Measurements from ENCODE around the gene TGFB3.
"Not testable (repeated sequence)": the region's sequence is repeated elsewhere in the genome, so short reads cannot be mapped to it uniquely, and the experiment has no call there.

Gene TGFB3

GRCh38 chr14:75981426-75982265, at the start of gene TGFB3:
Gene TGFB3, minus strand, starts transcription at chr14:75981995. Its CDS starts 1,102 bp downstream, at chr14:75980893.
- peak; percentile 38 for DNase-seq (ENCODE audit: low read depth)

- DNase-seq (ENCODE audit: low read depth) = no peak
Observed at GRCh38 chr14:76024211-76024907, 42.6 kb upstream of the TGFB3 start.

- no peak for DNase-seq (ENCODE audit: low read depth)
Observed at GRCh38 chr14:76023757-76024156, 42.0 kb upstream of the TGFB3 start.

- DNase-seq (ENCODE audit: low read depth) = no peak
Observed at GRCh38 chr14:76022991-76023390, 41.2 kb upstream of the TGFB3 start.

GRCh38 chr14:76019676-76020075, 37.9 kb upstream of the TGFB3 start:
- no peak for DNase-seq (ENCODE audit: low read depth)

GRCh38 chr14:76015668-76016067, 33.9 kb upstream of the TGFB3 start:
- no peak for DNase-seq (ENCODE audit: low read depth)

- no peak for DNase-seq (ENCODE audit: low read depth)
Observed at GRCh38 chr14:76015191-76015590, 33.4 kb upstream of the TGFB3 start.

GRCh38 chr14:76012354-76012753, 30.6 kb upstream of the TGFB3 start:
- DNase-seq (ENCODE audit: low read depth) = no peak

- DNase-seq (ENCODE audit: low read depth) = no peak
Observed at GRCh38 chr14:76011930-76012329, 30.1 kb upstream of the TGFB3 start.

- not testable (repeated sequence) for DNase-seq (ENCODE audit: low read depth)
Observed at GRCh38 chr14:76009627-76010026, 27.8 kb upstream of the TGFB3 start.

- DNase-seq (ENCODE audit: low read depth) = no peak
Observed at GRCh38 chr14:76007852-76008251, 26.1 kb upstream of the TGFB3 start.

- no peak for DNase-seq (ENCODE audit: low read depth)
Observed at GRCh38 chr14:76007379-76007778, 25.6 kb upstream of the TGFB3 start.

- DNase-seq (ENCODE audit: low read depth) = no peak
Observed at GRCh38 chr14:76006253-76006652, 24.5 kb upstream of the TGFB3 start.

GRCh38 chr14:76002383-76002782, 20.6 kb upstream of the TGFB3 start:
- DNase-seq (ENCODE audit: low read depth) = no peak

GRCh38 chr14:75999511-76000190, 17.9 kb upstream of the TGFB3 start:
- no peak for DNase-seq (ENCODE audit: low read depth)

GRCh38 chr14:75996488-75996887, 14.7 kb upstream of the TGFB3 start:
- no peak for DNase-seq (ENCODE audit: low read depth)

GRCh38 chr14:75995372-75996041, 13.7 kb upstream of the TGFB3 start:
- no peak for DNase-seq (ENCODE audit: low read depth)

GRCh38 chr14:75993567-75994041, 11.8 kb upstream of the TGFB3 start:
- DNase-seq (ENCODE audit: low read depth) = no peak

- DNase-seq (ENCODE audit: low read depth) = no peak
Observed at GRCh38 chr14:75991753-75992152, 10.0 kb upstream of the TGFB3 start.

GRCh38 chr14:75990297-75990696, 8.5 kb upstream of the TGFB3 start:
- no peak for DNase-seq (ENCODE audit: low read depth)

- no peak for DNase-seq (ENCODE audit: low read depth)
Observed at GRCh38 chr14:75989134-75989533, 7.3 kb upstream of the TGFB3 start.

Measured in stimulated activated CD4-positive, alpha-beta T cell treated with anti-CD3 and anti-CD28 coated beads, Interleukin-2, amount 100 ng/mL, for 4 hours (primary cell).